ENCODE results near the gene PILRB. TPM values are rescaled to one million over a fixed set of nuclear protein-coding genes. Genes with fewer than 3 reads are reported as not detected.

The PILRB gene
- total RNA-seq, 4 donors from 2014 or later = 80.0 to 239 (median 113) TPM

DNA sequence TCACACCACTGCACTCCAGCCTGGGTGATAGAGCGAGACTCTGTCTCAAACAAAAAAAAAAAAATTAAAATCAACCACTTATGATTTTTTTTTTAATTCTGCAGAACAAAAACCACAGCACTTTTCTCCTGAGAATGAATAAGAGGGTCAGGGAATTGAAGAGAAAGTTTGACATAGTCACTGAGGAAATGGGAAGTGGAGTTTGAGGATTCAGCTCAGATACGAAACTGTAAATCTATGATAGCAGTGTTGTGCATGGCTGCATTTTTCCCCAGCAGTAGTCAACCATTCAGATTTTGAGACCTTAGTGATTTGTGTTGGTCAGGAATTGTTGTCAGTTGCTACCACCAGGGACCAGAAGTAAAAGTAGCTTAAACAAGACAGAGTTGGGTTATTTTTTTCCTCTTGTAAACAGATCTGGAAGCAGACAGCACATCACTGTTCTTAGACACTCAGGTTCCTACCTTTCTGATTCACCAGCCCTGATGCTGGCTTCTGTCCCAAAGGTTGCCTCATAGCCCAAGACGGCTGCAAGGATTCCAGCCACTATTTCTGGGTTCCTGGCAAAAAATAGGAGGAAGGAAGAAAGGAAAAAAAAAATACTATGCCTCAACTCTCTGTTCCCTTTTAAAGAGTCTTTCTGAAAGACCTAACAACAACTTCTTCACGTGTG, 35.5 kb downstream of the PILRB start:
- DNase-seq = no peak
- Histone ChIP-seq H3K9me3 (no peaks in the 10 kb centered on the region), H3K36me3 (no peaks in the 10 kb centered on the region), H3K27ac (no peak overlapping the region), H3K4me3 (no peak overlapping the region), H3K27me3 (peaks cover 3% of the 10 kb centered on the region), H3K4me1 (peaks cover 0 to 7% (median 0%) of the 10 kb centered on the region in 4 donors)
- intact Hi-C loops (cut with DNase I; ENCODE audit: low total_unique reads) = no loop called here
- in situ Hi-C loops (cut with MboI; ENCODE audit: low pct_ligation_motif_present in 1 of 4, low pct_unique_long_range_greater_than_20kb in 1 of 4, low sequenced_read_pairs in 3 of 4) = no loop called here
- WGBS, 2 donors (ENCODE audit: low coverage in 1 of 2) = 66 to 78% methylated on average over 2 to 4 of the region's 4 CpGs
- TF ChIP-seq EP300 (IDR thresholded peaks at IDR 0.05; ENCODE audit: low read depth) = no peak

DNA sequence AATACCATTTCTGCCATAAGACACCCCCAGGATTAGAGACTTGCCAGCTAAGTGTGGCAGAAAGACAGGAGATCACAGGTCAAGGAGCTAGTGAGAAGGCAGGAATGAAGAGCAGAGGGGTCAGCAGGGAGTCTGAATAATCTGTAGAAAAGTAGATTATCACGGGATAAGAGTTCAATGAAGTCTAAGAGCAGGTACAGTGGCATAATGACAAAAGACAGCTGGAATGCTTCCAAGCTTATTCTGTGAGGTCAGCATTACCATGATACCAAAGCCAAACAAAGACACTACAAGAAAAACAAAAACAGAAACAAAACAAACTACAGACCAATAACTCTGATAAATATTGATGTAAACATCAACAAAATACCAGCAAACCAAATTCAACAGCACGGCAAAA, 36.2 kb downstream of the PILRB start:
- no peak for DNase-seq
- Histone ChIP-seq H3K27ac (no peak overlapping the region), H3K27me3 (peaks cover 2% of the 10 kb centered on the region), H3K36me3 (no peaks in the 10 kb centered on the region), H3K4me3 (no peak overlapping the region), H3K9me3 (no peaks in the 10 kb centered on the region), H3K4me1 (peaks cover 0 to 7% (median 0%) of the 10 kb centered on the region in 4 donors)
- no peak for TF ChIP-seq POLR2AphosphoS5 (IDR thresholded peaks at IDR 0.05)
- TF ChIP-seq, protein P1, sequence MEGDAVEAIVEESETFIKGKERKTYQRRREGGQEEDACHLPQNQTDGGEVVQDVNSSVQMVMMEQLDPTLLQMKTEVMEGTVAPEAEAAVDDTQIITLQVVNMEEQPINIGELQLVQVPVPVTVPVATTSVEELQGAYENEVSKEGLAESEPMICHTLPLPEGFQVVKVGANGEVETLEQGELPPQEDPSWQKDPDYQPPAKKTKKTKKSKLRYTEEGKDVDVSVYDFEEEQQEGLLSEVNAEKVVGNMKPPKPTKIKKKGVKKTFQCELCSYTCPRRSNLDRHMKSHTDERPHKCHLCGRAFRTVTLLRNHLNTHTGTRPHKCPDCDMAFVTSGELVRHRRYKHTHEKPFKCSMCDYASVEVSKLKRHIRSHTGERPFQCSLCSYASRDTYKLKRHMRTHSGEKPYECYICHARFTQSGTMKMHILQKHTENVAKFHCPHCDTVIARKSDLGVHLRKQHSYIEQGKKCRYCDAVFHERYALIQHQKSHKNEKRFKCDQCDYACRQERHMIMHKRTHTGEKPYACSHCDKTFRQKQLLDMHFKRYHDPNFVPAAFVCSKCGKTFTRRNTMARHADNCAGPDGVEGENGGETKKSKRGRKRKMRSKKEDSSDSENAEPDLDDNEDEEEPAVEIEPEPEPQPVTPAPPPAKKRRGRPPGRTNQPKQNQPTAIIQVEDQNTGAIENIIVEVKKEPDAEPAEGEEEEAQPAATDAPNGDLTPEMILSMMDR (IDR thresholded peaks at IDR 0.05) = no peak
- TF ChIP-seq POLR2A (IDR thresholded peaks at IDR 0.05) = no peak
- no peak for TF ChIP-seq EP300 (IDR thresholded peaks at IDR 0.05; ENCODE audit: low read depth)
- in situ Hi-C loops (cut with MboI; ENCODE audit: low pct_ligation_motif_present in 1 of 4, low pct_unique_long_range_greater_than_20kb in 1 of 4, low sequenced_read_pairs in 3 of 4) (no loop called here), intact Hi-C loops (cut with DNase I; ENCODE audit: low total_unique reads) (no loop called here)
- 81% methylated on average over 2 of the region's 2 CpGs; no CpG with 5 or more reads in 1 of the 2 donors for WGBS, 2 donors (ENCODE audit: low coverage in 1 of 2)

DNA sequence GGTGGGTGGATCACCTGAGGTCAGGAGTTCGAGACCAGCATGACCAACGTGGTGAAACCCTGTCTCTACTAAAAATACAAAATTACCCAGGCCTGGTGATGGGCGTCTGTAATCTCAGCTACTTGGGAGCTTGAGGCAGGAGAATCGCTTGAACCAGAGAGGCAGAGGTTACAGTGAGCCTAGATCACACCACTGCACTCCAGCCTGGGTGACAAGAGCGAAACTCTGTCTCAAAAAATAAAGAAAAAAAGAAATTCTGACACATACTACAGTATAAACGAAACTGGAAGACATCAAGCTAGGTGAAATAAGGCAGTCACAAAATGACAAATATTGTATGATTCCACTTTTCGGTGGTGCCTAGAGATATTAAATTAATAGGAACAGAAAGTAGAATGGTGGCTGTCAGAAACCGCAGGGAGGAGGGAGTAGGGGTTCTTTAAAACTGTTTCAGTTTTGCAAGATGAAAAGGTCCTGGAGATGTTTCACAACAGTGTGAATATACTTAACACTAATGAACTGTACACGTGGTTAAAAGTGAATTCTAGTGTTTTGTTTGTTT, 38.6 kb downstream of the PILRB start:
- WGBS, 2 donors (ENCODE audit: low coverage in 1 of 2) = 60 to 66% methylated on average over 6 to 9 of the region's 9 CpGs
- TF ChIP-seq, protein P1 (IDR thresholded peaks at IDR 0.05) = no peak
- TF ChIP-seq POLR2A (IDR thresholded peaks at IDR 0.05) (no peak), POLR2AphosphoS5 (IDR thresholded peaks at IDR 0.05) (no peak), EP300 (IDR thresholded peaks at IDR 0.05; ENCODE audit: low read depth) (no peak)
- Histone ChIP-seq H3K36me3 (no peaks in the 10 kb centered on the region), H3K9me3 (no peaks in the 10 kb centered on the region), H3K27ac (peak overlapping the region in 3 of 4 donors; percentile 25 to 51 (median 49)), H3K4me1 (peaks cover 0 to 7% (median 0%) of the 10 kb centered on the region in 4 donors), H3K4me3 (no peak overlapping the region), H3K27me3 (no peaks in the 10 kb centered on the region)
- in situ Hi-C loops (cut with MboI; ENCODE audit: low pct_ligation_motif_present in 1 of 4, low pct_unique_long_range_greater_than_20kb in 1 of 4, low sequenced_read_pairs in 3 of 4) (no loop called here), intact Hi-C loops (cut with DNase I; ENCODE audit: low total_unique reads) (no loop called here)
- peak; percentile 41 for DNase-seq

DNA sequence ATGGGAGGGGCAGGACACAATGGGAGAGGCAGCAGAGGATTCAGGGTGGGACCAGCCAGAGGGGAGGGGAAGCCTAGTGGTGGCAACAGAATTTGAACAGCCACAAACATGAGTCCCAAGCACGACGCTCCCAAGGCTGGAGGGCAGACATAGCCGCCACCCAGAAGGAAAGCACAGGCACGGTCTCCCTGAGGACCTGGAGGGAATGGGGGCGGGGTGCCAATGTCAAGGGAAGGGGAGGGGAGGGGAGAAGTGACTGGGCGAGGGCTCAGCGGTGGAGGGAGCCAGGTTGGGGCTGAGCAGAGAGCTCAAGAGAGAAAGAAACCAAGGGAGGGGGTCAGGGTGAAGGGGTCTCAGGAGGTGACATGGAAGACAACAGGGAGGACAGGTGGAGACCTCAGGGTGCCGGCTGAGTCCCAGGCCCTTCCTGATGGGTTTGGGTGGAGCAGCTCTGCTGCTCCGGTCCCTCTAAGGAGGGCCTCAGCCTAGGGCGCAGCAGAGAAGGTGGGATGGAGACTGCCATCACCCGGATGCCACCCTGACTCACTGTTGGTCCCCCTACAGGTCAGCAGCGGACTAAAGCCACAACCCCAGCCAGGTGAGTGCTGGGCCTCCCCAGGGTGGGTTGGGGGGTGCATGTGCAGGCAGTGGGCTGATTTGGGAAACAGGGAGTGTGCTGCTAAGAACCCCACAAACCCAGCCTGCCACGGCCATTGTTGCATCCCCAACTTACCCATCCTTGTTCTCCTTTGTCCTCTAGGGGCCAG, 39.6 kb downstream of the PILRB start:
- no peak for TF ChIP-seq POLR2AphosphoS5 (IDR thresholded peaks at IDR 0.05)
- TF ChIP-seq POLR2A (IDR thresholded peaks at IDR 0.05) = no peak
- TF ChIP-seq EP300 (IDR thresholded peaks at IDR 0.05; ENCODE audit: low read depth) = no peak
- TF ChIP-seq, protein P1 (IDR thresholded peaks at IDR 0.05) = no peak
- intact Hi-C loops (cut with DNase I; ENCODE audit: low total_unique reads) (no loop called here), in situ Hi-C loops (cut with MboI; ENCODE audit: low pct_ligation_motif_present in 1 of 4, low pct_unique_long_range_greater_than_20kb in 1 of 4, low sequenced_read_pairs in 3 of 4) (no loop called here)
- Histone ChIP-seq H3K27me3 (no peaks in the 10 kb centered on the region), H3K27ac (no peak overlapping the region), H3K4me3 (no peak overlapping the region), H3K9me3 (no peaks in the 10 kb centered on the region), H3K36me3 (no peaks in the 10 kb centered on the region), H3K4me1 (peaks cover 0 to 7% (median 0%) of the 10 kb centered on the region in 4 donors)
- no peak for DNase-seq
- WGBS, 2 donors (ENCODE audit: low coverage in 1 of 2) = 53 to 61% methylated on average over 5 to 13 of the region's 13 CpGs

All from transverse colon (tissue), 4 donors.